Measurements from ENCODE around the gene PSMB4. TPM values are rescaled to one million over a fixed set of nuclear protein-coding genes. Genes with fewer than 3 reads are reported as not detected.
"Not testable (repeated sequence)": the region's sequence is repeated elsewhere in the genome, so short reads cannot be mapped to it uniquely, and the experiment has no call there.

Gene PSMB4
- total RNA-seq, 1 experiment from 2014 or later: 518 TPM

- in situ Hi-C loops (cut with HindIII; ENCODE audit: low sequenced_read_pairs): no loop called here
- DNase-seq (ENCODE audit: low spot score): no peak
Observed at GRCh38 chr1:151377150-151377884, 22.1 kb upstream of the PSMB4 start.

- DNase-seq (ENCODE audit: low spot score): no peak
- in situ Hi-C loops (cut with HindIII; ENCODE audit: low sequenced_read_pairs): no loop called here
Observed at GRCh38 chr1:151384584-151384983, 14.8 kb upstream of the PSMB4 start.

- in situ Hi-C loops (cut with HindIII; ENCODE audit: low sequenced_read_pairs): no loop called here
Observed at GRCh38 chr1:151386002-151386401, 13.4 kb upstream of the PSMB4 start.

GRCh38 chr1:151390221-151391078, 8.9 kb upstream of the PSMB4 start:
- in situ Hi-C loops (cut with HindIII; ENCODE audit: low sequenced_read_pairs); DNase-seq (ENCODE audit: low spot score): not testable (repeated sequence)

More at GRCh38 chr1:151386002-151386401, 13.4 kb upstream of the PSMB4 start:
- DNase-seq (ENCODE audit: low spot score): no peak

GRCh38 chr1:151391079-151391563, 8.3 kb upstream of the PSMB4 start:
- DNase-seq (ENCODE audit: low spot score): no peak
- in situ Hi-C loops (cut with HindIII; ENCODE audit: low sequenced_read_pairs): no loop called here

- in situ Hi-C loops (cut with HindIII; ENCODE audit: low sequenced_read_pairs): no loop called here
- no peak for DNase-seq (ENCODE audit: low spot score)
Observed at GRCh38 chr1:151393583-151393982, 5.8 kb upstream of the PSMB4 start.

GRCh38 chr1:151396265-151396664, 3.1 kb upstream of the PSMB4 start:
- DNase-seq (ENCODE audit: low spot score); in situ Hi-C loops (cut with HindIII; ENCODE audit: low sequenced_read_pairs): not testable (repeated sequence)

- in situ Hi-C loops (cut with HindIII; ENCODE audit: low sequenced_read_pairs): no loop called here
- DNase-seq (ENCODE audit: low spot score): no peak
Observed at GRCh38 chr1:151401125-151401788, 1.9 kb downstream of the PSMB4 start.

GRCh38 chr1:151401860-151402259, 2.5 kb downstream of the PSMB4 start:
- DNase-seq (ENCODE audit: low spot score): no peak
- in situ Hi-C loops (cut with HindIII; ENCODE audit: low sequenced_read_pairs): no loop called here

GRCh38 chr1:151402764-151403163, 3.4 kb downstream of the PSMB4 start:
- DNase-seq (ENCODE audit: low spot score): no peak
- in situ Hi-C loops (cut with HindIII; ENCODE audit: low sequenced_read_pairs): no loop called here

- DNase-seq (ENCODE audit: low spot score): no peak
- in situ Hi-C loops (cut with HindIII; ENCODE audit: low sequenced_read_pairs): no loop called here
Observed at GRCh38 chr1:151403612-151404011, 4.2 kb downstream of the PSMB4 start.

GRCh38 chr1:151405187-151405951, 6.0 kb downstream of the PSMB4 start:
- in situ Hi-C loops (cut with HindIII; ENCODE audit: low sequenced_read_pairs): no loop called here
- DNase-seq (ENCODE audit: low spot score): no peak

- no peak for DNase-seq (ENCODE audit: low spot score)
- in situ Hi-C loops (cut with HindIII; ENCODE audit: low sequenced_read_pairs): no loop called here
Observed at GRCh38 chr1:151406176-151406575, 6.8 kb downstream of the PSMB4 start.

GRCh38 chr1:151407304-151407703, 7.9 kb downstream of the PSMB4 start:
- DNase-seq (ENCODE audit: low spot score): no peak
- in situ Hi-C loops (cut with HindIII; ENCODE audit: low sequenced_read_pairs): no loop called here

- in situ Hi-C loops (cut with HindIII; ENCODE audit: low sequenced_read_pairs): no loop called here
Observed at GRCh38 chr1:151408891-151409290, 9.5 kb downstream of the PSMB4 start.

GRCh38 chr1:151411884-151412283, 12.5 kb downstream of the PSMB4 start:
- DNase-seq (ENCODE audit: low spot score): no peak
- in situ Hi-C loops (cut with HindIII; ENCODE audit: low sequenced_read_pairs): no loop called here

More at GRCh38 chr1:151408891-151409290, 9.5 kb downstream of the PSMB4 start:
- DNase-seq (ENCODE audit: low spot score): no peak

- in situ Hi-C loops (cut with HindIII; ENCODE audit: low sequenced_read_pairs): no loop called here
- no peak for DNase-seq (ENCODE audit: low spot score)
Observed at GRCh38 chr1:151416231-151416630, 16.9 kb downstream of the PSMB4 start.

GRCh38 chr1:151418081-151418480, 18.7 kb downstream of the PSMB4 start:
- no peak for DNase-seq (ENCODE audit: low spot score)
- in situ Hi-C loops (cut with HindIII; ENCODE audit: low sequenced_read_pairs): no loop called here

- in situ Hi-C loops (cut with HindIII; ENCODE audit: low sequenced_read_pairs): no loop called here
- DNase-seq (ENCODE audit: low spot score): no peak
Observed at GRCh38 chr1:151419819-151420218, 20.4 kb downstream of the PSMB4 start.
